HG02759 (cell line): Measurements from ENCODE around the gene AGBL5.

Source experiments
- ATAC-seq: cut with Tn5 transposase; IDR thresholded peaks from one replicate; pipeline ENCODE4 v1.9.1; 2021; ENCODE audit warnings: mild to moderate bottlenecking, moderate library complexity; ENCODE audit not compliant: unreplicated experiment

AGBL5 gene, protein sequence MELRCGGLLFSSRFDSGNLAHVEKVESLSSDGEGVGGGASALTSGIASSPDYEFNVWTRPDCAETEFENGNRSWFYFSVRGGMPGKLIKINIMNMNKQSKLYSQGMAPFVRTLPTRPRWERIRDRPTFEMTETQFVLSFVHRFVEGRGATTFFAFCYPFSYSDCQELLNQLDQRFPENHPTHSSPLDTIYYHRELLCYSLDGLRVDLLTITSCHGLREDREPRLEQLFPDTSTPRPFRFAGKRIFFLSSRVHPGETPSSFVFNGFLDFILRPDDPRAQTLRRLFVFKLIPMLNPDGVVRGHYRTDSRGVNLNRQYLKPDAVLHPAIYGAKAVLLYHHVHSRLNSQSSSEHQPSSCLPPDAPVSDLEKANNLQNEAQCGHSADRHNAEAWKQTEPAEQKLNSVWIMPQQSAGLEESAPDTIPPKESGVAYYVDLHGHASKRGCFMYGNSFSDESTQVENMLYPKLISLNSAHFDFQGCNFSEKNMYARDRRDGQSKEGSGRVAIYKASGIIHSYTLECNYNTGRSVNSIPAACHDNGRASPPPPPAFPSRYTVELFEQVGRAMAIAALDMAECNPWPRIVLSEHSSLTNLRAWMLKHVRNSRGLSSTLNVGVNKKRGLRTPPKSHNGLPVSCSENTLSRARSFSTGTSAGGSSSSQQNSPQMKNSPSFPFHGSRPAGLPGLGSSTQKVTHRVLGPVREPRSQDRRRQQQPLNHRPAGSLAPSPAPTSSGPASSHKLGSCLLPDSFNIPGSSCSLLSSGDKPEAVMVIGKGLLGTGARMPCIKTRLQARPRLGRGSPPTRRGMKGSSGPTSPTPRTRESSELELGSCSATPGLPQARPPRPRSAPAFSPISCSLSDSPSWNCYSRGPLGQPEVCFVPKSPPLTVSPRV

DNA sequence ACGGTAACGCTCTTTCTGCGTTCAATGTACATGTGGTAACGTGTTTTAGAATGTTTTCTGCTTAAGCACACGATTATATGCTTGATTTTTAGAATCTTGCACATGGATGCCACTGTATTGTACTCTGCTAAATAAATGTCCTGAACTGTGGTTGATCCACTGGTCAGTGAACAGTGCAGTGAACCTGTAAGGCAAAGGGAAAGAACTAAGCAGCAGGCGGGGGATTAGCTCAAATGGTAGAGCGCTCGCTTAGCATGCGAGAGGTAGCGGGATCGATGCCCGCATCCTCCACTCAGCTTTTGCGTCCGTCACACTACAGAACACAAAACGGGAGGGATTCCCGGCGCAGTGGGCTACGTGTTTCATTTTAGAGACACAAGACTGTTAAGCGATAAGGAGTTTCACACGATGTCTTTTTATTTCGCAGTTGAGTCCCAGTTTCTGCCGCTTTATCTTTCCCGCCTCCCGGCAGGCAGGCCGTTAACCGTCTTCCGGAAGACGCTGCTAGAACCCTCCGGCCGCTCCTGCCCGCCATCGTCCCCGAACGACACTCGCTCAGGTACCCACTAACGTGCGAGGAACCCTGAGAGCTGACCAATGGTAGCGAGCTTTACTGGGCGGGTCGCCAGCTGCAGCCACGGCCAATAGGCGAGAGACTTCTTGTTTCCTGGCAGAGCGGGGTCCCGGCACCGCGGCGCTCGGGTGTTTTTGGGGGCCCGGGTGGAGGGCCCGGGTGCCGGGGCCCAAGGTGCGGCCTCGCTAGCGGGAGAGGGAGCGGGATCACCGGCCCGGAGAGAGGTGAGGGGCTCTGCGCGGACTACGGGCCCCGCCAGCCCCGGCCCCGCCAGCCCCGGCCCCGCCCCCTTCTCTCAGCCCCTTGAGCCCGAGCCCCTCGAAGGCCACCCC lies at the start of gene AGBL5:
Gene AGBL5 (plus strand): TSS at position 673 of the 906 bp plus-strand sequence. CDS start 1,291 bp downstream, outside the sequence.
- peak; percentile 72 for ATAC-seq

DNA sequence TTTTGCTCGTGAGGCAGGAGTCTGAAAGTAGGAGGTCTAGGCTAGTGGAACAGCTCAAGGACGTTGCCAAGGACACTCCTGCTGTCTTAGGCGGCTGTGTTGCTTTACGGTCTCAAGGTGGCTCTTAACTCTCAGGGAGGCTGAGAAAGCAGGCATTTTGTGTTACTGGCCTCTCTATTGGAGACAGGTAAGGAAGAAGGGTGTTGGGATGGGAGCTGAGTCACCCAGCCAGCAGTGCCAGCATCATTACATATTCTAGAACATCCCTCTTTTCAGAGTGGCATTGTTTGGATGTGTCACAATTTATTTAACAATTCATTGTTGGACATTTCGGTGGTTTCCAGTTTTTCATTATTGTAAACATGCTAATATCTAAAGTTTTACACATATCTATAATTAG lies 49.5 kb upstream of the AGBL5 start:
- no peak for ATAC-seq

DNA sequence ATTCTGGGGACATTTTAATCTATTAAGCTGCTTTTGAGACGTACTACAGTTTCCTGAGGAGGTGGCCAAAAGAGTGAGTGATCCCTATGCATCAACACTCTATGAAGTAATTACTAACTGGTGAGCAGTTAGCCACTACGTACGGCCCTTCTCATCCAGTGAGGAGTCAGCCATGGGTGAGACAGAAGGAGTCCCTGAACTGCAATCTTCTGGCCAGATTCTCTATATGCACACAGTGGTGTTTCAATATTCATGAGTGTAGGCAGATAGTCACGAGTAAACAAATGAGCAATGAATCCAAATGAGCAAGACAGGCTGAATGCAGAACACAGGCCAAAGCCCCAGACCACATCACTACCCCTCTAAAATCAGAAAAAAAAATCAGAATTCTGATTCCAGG lies 48.5 kb upstream of the AGBL5 start:
- no peak for ATAC-seq

DNA sequence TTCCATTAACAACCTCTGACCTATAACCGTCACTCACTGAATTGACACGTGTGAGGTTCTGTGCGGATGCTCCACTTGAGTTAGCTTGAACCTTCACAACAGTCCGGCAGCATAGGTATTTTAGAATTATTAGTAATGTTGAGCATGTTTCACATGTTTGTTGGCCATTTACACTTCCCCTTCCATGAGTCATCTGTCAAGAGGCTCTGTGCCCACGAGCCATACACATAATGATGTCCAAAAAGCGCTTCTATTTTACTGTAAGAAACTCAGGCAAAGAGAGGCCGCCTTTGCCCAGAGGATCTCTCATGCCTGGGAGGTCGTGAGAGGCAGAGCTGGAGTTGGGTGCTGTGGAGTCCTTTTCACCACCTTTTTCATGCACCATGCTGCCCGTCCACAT lies 47.6 kb upstream of the AGBL5 start:
- ATAC-seq, result no peak

DNA sequence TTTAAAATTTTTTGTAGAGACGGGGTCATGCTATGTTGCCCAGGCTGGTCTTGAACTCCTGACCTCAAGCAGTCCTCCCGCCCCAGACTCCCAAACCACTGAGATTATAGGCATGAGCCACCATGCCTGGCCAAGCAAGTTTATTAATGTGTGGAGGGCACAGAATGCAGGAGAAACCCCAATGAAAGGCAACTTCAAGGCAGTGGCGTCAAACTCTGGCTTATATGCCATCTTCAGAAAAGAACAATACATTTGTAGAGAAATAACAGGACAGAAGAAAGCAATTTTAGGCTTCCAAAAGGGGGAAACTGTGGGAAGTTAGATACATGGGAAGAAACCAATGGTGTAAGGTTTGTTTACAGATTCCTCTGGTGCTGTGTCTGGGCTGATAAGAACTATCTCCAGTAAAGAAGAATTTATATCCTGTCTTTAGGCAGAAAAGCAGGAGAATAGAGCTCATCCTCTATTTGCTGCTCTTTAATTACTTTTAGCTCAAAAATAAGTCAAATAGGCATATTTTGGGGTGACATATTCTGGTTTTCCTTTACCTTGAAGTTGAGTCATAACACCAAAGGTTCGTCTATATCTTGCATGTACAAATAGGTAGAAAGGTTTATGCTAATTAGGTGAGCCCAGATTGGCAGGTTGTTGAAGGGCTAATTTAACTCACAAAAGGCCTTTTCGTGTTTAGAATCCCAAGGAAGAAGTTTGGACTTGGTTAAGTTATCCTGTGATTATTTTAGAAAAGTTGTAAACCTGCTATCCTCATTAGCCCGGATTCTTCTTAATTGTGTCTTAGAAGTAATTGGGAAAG lies 44.7 kb upstream of the AGBL5 start:
- no peak for ATAC-seq

DNA sequence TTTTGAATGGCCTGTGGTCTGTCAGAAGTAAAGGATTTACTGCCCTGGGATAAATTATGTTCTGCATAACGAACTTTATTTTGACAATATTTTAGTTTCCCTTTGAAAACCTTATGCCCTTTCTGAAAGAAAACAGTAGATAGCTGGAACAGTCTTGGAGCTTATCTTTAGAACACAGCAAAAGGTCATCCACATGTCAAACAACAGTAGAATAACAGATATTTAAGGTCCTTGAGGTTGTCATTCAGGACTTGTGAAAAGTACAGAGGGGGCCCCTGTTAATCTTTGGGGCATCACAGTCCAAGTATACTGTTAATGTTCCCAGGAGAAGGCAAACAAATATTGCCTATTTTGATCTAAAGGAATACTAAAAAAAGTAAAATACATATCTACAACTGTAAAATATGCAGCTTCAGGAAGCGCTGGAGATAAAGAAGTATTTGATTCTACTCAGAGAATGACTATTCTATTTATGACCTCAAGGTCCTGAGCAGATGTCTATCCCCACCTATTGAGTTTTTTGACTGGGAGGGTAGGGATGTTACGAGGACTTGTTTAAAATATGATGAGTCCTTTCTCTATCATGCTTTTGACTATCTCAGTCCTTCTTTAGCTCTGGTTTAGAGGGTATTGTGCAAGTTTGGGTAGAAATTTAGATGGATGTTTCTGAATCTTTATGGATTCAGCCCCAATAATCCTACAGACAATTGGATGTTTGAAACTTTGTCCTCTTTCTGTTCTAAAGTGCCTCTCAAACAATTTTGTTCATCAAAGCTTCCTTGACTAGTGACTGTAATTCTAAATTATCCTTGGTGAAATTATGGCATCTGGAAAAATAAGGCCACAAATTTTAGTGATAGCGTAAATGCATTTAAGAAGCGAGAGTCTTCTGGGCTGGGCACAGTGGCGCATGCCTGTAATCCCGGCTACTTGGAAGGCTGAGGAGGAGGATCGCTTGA lies 43.8 kb upstream of the AGBL5 start:
- no peak for ATAC-seq

DNA sequence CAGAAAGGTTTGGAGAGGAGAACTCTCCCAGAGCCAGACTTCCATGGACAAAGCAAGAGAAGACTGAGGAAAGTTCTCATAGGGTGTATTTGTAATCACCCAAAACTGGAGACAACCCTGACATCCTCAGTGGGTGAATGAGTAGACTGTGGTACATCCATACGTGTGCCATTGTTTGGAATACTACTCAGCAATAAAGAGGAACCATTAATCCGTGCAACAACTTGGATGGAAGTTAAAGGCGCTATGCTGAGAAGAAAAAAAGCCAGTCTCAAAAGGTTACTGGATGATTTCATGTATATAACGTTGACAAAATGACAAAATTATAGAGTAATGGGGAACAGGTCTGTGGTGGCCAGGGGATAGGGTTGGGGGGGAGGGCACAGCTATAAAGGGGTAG lies 42.8 kb upstream of the AGBL5 start:
- ATAC-seq, result no peak

DNA sequence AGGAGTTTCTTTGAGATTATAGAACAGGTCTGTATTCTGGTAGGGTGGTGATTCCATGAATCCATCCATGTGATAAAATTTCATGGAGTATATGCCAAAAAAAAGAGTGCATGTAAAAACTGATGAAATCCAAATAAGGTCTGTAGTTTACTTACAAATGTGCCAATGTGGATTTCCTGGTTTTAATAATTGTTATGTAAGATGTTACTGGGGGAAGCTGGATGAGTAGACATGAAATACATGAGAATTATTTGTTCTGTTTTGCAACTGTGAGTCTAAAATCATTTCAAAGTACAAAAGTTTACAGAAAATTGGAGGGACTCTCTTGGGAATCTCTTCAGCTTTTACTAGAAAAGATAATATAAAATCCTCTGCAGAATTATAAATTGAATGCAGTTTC lies 42.4 kb upstream of the AGBL5 start:
- ATAC-seq, result no peak

DNA sequence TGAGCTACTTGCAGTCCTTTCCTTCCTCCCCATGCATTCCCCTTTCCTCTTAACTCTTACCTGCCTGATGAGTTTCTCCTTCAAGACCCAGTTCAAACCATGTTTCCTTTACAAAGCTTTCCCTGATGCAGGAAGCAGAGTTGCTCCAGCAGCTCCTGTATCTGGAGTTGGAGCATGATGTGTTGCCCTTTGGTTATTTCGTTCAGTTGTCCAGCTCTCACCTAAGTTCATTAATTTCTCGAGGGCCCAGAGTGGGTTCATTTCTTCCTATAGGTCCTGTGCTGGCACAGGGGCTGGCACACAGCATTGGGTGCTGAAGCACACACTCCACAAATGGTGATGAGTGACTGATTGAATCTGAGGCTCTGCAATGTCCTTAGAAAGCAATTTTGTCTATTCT lies 41.8 kb upstream of the AGBL5 start:
- ATAC-seq, result no peak

DNA sequence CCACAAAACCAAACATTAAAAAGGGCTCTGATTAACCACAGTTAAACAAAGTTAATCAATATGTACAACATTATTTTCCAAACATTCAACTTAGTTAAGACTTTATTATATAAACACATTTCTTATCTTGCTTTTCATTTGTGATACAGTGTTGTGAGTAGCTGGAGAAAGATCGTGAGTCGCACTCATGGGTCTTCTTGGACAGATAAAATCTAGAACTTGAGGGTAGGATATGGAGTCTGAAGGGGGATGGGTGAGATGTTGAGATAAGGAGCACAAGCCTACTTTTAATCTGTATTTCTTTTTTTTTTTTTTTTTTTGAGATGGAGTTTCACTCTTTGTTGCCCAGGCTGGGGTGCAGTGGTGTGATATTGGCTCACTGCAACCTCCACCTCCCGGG lies 41.3 kb upstream of the AGBL5 start:
- no peak for ATAC-seq

DNA sequence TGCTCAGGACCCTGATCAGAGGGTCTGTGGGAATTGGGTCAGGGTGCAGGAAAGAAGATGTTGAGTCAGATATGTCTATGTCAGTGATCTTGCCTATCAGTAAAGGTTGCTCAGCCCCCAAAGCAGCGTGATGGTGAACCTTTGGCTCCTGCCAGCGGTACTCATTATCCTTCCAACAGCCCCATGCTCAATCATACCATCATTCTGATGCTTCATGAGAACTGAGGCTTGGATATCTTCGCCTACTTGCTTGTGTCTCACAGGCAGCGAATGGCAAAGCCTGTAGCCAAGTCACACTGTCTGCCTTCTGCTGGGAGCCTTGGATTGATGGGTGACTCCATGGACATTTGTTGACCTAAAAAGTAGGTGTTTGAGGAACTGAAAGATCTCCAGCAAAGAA lies 37.7 kb upstream of the AGBL5 start:
- no peak for ATAC-seq

DNA sequence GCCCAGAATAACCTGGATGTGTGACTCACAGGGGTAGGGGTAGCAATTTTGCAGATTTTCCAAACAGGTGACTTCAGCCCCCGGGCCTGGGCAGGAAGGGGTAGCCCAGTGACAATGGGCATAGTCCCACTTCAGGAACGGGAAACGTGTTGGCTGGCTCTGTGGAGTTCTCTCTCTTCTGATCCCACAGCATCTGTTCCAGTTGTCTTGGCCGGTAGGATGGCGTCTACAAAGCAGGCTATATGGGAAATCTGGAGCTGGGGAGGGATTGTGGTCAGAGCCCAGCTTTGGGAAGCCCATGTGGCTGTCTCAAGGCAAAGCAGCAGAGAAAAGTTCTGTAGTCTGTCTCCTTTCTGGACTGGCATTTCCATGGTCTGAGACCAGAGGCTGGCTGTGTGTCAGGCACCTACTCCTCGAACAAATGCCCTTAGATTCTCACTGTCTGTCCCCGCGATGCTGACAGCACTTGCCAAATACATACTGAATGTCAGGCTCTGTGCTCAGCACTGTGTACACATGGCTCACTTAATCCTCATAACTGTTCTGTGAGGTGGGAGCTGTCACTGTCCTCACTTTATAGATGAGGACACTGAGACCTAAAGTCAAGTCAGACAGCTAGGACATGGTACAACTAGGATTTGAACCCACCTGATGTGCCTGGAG lies 36.6 kb upstream of the AGBL5 start:
- ATAC-seq, result no peak

DNA sequence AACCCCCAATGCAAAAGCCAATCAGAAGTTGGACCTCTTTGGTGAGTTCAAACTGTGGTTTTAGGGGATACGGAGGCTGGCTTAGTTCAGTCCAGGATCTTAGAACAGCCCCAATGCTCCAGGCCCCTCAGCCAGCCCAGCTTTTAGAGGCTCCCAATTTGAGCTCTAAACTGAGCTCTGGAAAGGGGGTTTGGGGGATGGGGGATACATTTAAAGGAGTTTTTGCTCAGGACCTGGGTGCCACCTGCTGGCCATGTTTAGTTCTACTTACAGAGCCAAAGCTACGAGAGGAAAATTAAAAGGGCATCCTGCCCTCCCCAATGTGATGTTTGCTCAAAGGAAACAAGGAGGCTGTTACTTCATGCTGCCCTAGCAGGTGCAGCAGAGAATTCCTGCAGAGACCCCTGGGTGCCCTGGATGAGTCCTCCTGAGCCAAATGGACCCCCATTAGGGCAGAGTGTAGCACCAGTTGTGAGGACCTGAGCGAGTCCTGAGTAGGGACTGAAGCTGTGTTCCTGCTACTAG lies 34.6 kb upstream of the AGBL5 start:
- ATAC-seq, result no peak

DNA sequence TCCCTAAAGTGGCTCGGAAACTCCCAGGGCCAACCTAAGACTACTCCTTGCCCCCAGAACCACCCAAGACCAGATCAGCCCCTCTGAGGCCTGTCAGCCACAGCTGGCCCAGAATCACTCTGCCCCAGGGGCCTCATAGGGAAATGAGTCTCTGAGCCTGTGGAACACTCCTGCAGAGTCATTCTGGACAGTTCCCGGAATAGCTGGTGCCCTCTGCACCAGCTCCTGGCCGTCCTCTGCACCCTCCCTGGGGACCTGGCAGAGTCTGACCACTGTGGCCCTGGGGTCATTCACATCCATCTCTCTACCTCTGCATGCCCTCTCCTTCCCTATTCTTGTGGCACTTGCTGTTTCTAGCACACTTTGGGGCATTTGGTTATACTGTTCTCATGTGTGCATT lies 33.3 kb upstream of the AGBL5 start:
- ATAC-seq, result no peak

DNA sequence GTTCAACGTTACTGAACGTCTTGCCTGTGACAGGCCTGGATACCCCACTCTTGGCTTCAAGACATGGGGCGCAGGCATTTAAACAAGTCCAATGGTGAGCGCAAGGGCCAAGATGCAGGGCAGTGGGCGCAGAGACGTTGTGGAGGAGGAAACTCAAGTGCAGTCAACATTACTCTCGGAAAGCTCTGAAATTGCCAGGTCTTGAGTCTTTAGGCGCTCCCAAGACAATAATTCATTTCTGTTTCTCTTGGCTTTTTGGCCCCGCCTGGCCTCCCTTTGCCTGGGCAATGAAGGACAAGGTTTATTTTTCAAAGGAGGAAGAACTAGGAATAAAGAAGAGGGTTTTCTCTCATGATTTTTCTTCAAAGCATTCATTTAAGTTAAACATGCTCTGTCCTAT lies 32.0 kb upstream of the AGBL5 start:
- ATAC-seq, result no peak

DNA sequence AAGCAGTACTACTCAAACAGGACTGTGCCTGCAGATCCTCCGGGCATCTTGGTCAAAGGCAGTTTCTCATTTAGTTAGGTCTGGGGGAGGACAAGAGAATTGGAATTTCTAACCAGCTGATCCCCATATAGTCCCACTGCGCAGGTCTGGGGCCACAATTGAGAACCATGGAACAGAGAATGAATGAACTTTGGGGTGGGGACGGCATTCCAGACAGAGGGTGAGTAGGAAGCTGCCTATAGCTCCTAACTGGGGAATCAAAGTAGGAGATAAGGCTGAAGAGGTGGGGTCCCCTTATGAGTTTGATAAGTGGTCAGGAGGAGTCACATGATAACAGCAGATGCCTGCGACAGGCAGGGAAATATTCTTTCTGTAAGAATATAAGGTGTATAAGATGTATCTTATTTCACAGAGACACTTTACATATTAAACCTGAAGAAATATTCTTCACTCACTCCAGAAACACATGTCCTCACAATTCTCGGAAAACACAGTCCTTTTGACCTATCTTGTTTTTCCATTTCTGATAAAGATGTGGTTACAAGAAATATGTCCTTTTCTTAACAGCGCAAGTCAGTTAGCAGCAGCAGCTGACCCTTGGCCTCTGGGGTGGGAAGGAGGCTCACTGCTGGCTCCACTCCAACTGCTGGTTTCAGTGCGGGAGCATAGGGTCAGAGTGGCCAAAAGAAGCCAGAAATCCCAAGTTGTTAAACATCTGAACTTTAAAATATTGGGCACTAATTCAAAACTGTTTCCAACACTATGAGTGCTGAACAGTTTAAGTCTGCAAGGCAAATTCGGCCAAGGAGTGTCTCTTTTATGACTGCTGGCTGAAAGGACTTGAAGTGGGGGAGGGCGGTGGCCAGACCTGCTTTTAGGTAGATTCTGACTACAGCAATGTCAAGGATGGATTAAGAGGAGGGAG lies 31.3 kb upstream of the AGBL5 start:
- no peak for ATAC-seq
